DND-41 (cell line): ENCODE results near the gene TRIM47.

ENCODE experiments used
- EZH2 ChIP-seq: IDR thresholded peaks from 3 replicates; pipeline ENCODE4 v1.6.1; 2012; ENCODE audit warnings: borderline replicate concordance, low read depth, mild to moderate bottlenecking, moderate library complexity, low read length, inconsistent platforms; ENCODE audit not compliant: severe bottlenecking
- TF ChIP-seq, protein P1 (sequence below): IDR thresholded peaks from 2 replicates; pipeline ENCODE4 v1.5.1; 2012; ENCODE audit warnings: borderline replicate concordance, low read length, moderate library complexity, mild to moderate bottlenecking; ENCODE audit not compliant: poor library complexity, severe bottlenecking; ENCODE audit errors: extremely low read depth

DNA sequence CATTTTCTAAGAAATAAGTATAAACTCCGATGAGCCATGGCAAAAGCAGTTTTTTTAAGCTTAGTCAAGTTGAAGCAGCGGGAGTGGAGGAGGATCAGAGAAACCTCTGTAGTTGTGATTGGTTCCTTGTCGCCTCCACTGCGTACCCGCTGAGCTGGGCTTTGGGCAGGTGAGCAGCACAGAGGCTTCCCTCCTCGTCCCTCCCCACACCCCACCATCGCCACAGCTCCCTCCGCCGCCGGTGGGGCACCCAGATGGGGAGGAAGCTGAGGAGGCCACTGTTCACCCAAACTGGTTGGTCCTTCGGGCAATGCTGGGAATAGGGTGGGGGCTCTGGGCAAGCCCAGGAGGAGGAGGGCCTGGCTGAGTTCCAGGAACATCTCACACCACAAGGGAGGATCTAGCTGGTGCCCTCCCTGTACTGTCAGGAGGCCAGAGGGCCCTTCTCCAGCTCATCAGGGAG is 31.5 kb upstream of the TRIM47 start:
- no peak for TF ChIP-seq EZH2
- TF ChIP-seq, protein P1, sequence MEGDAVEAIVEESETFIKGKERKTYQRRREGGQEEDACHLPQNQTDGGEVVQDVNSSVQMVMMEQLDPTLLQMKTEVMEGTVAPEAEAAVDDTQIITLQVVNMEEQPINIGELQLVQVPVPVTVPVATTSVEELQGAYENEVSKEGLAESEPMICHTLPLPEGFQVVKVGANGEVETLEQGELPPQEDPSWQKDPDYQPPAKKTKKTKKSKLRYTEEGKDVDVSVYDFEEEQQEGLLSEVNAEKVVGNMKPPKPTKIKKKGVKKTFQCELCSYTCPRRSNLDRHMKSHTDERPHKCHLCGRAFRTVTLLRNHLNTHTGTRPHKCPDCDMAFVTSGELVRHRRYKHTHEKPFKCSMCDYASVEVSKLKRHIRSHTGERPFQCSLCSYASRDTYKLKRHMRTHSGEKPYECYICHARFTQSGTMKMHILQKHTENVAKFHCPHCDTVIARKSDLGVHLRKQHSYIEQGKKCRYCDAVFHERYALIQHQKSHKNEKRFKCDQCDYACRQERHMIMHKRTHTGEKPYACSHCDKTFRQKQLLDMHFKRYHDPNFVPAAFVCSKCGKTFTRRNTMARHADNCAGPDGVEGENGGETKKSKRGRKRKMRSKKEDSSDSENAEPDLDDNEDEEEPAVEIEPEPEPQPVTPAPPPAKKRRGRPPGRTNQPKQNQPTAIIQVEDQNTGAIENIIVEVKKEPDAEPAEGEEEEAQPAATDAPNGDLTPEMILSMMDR, result no peak
